Measurements from ENCODE around the gene GART.
"Not testable (repeated sequence)": the region's sequence is repeated elsewhere in the genome, so short reads cannot be mapped to it uniquely, and the experiment has no call there.

The GART gene

GRCh38 chr21:33511639-33512038 is 30.3 kb downstream of the GART start:
- no peak for DNase-seq

- no peak for DNase-seq
These were observed 31.1 kb downstream of the GART start for GRCh38 chr21:33510826-33511225.

GRCh38 chr21:33507003-33507402 is 34.9 kb downstream of the GART start:
- not testable (repeated sequence) for DNase-seq

- no peak for DNase-seq
These were observed 36.1 kb downstream of the GART start for GRCh38 chr21:33505833-33506232.

- DNase-seq = no peak
These were observed 45.6 kb downstream of the GART start for GRCh38 chr21:33496345-33496744.

GRCh38 chr21:33495743-33496142 is 46.2 kb downstream of the GART start:
- DNase-seq = no peak

- no peak for DNase-seq
These were observed 48.2 kb downstream of the GART start for GRCh38 chr21:33493756-33494155.

GRCh38 chr21:33492571-33492970 is 49.3 kb downstream of the GART start:
- no peak for DNase-seq

- peak; percentile 94 for DNase-seq
These were observed 50.4 kb downstream of the GART start, which contains the start of gene DNAJC28 for GRCh38 chr21:33491373-33492102. TSS of gene DNAJC28 (minus strand) at chr21:33491716. CDS start at chr21:33489393, 2,323 bp downstream.

GRCh38 chr21:33490991-33491372 is 50.9 kb downstream of the GART start:
- DNase-seq = no peak

- no peak for DNase-seq
These were observed 53.0 kb downstream of the GART start for GRCh38 chr21:33488936-33489335.

- DNase-seq = no peak
These were observed 53.9 kb downstream of the GART start for GRCh38 chr21:33487996-33488395.

GRCh38 chr21:33481314-33481943 is 60.5 kb downstream of the GART start:
- DNase-seq = no peak

GRCh38 chr21:33480481-33481103 is 61.3 kb downstream of the GART start:
- no peak for DNase-seq

GRCh38 chr21:33479679-33480480 is 62.0 kb downstream of the GART start, which contains the start of gene TMEM50B:
TSS of gene TMEM50B (minus strand) at chr21:33479974. CDS start at chr21:33468885, 11,089 bp downstream.
- peak; percentile 97 for DNase-seq

- peak; percentile 46 for DNase-seq
These were observed 62.8 kb downstream of the GART start for GRCh38 chr21:33478935-33479678.

- no peak for DNase-seq
These were observed 63.7 kb downstream of the GART start for GRCh38 chr21:33478182-33478581.

- DNase-seq = no peak
These were observed 64.9 kb downstream of the GART start for GRCh38 chr21:33477066-33477465.

GRCh38 chr21:33473344-33473743 is 68.6 kb downstream of the GART start:
- no peak for DNase-seq

- no peak for DNase-seq
These were observed 71.2 kb downstream of the GART start for GRCh38 chr21:33470701-33471100.

- not testable (repeated sequence) for DNase-seq
These were observed 72.7 kb downstream of the GART start for GRCh38 chr21:33469183-33469582.

- DNase-seq = no peak
These were observed 80.2 kb downstream of the GART start for GRCh38 chr21:33461538-33462250.
